SH-SY5Y (cell line): ENCODE measurements around the gene FMNL2.

Experiments used
- GATA2 ChIP-seq: IDR thresholded peaks from 2 replicates; pipeline ENCODE4 v1.6.1; 2011; ENCODE audit warnings: mild to moderate bottlenecking, low read depth, low read length
- GATA3 ChIP-seq: IDR thresholded peaks from 2 replicates; pipeline ENCODE4 v1.6.1; 2011; ENCODE audit warnings: low read depth, mild to moderate bottlenecking, low read length, moderate library complexity

- TF ChIP-seq GATA2: no peak
- no peak for TF ChIP-seq GATA3
Observed at GRCh38 chr2:152598975-152599759, 264.2 kb downstream of the FMNL2 start.
